ENCODE data around the gene APLF.

DNA sequence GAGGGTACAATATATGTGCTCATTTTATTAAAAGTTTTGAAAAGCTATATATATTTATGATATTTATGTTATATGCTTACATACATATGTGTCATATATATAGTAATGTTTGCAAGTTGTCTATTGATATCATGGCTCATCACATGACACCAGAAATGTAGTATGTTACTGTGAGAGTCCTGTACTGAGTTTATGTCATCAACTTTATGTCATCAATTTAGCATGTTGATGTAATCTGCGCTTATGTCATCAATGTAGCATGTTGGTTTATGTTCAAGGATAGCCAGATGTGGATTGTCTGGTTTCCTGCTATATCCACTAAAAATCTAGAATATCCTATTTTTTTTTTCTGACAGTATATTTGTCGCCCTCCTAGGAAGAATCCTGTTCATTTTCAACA is 77.4 kb downstream of the APLF start:
- TF ChIP-seq EZH2 (IDR thresholded peaks at IDR 0.05; ENCODE audit: insufficient read depth, low read length) = no peak
- TF ChIP-seq, protein P1, sequence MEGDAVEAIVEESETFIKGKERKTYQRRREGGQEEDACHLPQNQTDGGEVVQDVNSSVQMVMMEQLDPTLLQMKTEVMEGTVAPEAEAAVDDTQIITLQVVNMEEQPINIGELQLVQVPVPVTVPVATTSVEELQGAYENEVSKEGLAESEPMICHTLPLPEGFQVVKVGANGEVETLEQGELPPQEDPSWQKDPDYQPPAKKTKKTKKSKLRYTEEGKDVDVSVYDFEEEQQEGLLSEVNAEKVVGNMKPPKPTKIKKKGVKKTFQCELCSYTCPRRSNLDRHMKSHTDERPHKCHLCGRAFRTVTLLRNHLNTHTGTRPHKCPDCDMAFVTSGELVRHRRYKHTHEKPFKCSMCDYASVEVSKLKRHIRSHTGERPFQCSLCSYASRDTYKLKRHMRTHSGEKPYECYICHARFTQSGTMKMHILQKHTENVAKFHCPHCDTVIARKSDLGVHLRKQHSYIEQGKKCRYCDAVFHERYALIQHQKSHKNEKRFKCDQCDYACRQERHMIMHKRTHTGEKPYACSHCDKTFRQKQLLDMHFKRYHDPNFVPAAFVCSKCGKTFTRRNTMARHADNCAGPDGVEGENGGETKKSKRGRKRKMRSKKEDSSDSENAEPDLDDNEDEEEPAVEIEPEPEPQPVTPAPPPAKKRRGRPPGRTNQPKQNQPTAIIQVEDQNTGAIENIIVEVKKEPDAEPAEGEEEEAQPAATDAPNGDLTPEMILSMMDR (IDR thresholded peaks at IDR 0.05; ENCODE audit: insufficient read depth, low read depth, low read length) = no peak
